ENCODE measurements around the gene CEP170B.
"Not testable (repeated sequence)": the region's sequence is repeated elsewhere in the genome, so short reads cannot be mapped to it uniquely, and the experiment has no call there.

The CEP170B gene

DNA sequence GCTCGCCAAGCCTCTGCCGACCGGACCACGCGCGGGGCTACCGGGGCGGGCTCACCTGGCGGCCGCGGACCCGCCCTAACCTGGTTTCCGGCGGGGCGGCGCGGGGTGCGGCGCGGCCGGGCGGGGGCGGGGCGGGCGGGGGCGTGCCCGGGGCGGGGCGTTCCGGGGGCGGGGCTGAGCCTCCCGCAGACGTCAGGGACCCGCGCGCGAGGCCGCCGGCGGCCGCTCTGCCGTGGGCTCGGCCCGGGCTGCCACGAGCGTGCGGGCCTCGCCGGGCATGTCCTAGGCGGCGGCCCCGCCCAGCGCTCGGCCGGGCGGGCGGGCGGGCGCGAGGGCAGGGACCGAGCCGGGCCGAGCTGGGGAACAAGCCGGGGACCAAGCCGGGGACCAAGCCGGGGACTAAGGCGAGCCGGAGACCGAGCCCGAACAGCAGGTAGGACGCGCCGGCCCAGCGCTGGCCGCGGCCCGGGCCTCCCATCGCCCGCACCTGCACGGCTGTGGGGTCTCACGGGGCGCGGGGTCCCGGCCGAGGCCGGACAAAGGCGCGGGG, at the start of gene CEP170B:
TSS of gene CEP170B (plus strand) at position 188 of the 550 bp plus-strand sequence. CDS start 3,183 bp downstream, outside the sequence.
- peak in 1 of 2 donors; percentile 20 for DNase-seq (ENCODE audit: low read depth in 2 of 2)

DNA sequence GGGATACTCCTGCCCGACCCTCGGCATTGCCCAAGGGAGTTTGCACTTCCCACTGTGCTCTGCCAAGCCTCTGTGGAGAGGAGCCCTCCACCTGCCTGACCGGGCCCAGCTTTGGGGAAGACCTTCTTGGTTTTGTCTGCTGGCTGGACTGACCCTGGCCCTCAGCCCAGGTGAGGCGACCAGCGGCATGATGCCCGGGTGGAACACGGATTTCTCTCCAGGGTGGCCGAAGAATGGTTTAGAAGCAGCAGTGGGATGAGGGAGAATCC, 48.5 kb upstream of the CEP170B start:
- no peak for DNase-seq (ENCODE audit: low read depth in 2 of 2)

DNA sequence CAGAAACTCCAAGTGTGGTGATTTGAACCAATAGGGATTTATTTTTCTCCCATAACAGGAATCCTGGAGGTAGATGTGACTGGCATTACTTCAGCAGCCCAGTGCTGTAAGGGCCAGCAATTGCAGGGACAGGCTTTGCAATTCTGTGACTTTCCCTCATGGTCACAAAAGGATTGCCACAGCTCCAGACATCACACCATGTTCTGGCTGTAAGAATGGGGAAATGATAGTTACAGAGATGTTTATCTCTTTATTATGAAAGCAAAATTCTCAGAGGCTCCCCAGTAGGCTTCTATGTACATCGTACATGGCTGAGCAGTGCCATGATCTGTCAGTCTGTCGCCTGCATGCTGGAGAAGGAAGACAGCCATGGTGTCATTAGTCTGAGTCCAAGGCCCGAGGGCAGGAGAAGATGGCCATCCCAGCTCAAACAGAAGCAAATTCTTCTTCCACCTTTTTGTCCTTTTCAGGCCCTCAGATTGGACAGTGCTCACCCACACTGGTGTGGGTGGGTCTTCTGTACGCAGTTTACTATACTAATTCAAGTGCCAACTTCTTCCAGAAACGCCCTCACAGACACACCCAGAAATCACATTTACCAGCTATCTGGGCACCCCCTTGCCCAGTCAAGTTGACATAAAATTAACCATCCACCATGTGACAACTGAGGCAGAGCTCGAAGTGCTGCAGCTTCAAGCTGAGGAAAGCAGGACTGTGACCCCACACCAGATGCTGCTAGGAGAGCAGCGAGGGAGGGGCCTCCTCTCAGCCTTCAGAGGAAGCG, 46.9 kb upstream of the CEP170B start:
- no peak for DNase-seq (ENCODE audit: low read depth in 2 of 2)

DNA sequence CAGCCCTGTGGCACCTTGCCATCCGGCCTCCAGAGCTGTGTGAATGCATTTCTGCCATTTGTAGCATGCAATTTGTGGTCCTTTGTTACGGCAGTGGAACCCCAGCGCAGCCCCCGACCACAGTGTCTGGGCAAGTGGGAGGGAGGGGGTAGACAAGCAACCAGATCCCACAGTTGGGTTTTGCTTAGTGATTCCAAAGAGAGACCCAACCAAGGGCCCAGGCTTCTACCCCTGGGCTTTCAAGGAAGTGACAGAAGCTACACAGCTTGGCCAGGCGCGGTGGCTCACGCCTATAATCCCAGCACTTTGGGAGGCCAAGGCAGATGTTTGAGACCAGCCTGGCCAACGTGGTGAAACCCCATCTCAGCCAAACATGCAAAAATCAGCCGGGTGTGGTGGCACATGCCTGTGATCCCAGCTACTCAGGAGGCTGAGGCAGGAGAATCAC, 46.3 kb upstream of the CEP170B start:
- no peak for DNase-seq (ENCODE audit: low read depth in 2 of 2)

DNA sequence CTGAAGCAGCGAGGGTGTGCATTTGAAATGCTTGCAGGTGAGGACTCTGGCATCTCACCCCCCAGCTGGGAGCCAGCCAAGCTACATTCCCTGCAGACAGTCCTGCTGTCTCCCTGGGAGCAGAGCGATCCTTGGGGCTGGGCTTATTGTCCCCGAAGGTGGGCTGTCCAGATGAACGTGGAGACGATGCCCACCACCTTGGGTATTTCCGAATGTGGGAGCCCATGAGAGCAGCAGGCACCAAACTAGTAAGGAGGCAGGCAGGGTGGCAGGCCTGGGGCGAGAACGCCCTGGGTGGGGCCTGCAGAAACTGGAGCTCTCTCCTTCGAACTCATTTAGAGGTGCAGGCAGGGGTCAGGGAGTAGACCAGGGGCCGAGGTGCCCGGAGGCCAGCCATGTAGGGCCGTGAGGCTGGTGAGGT, 45.7 kb upstream of the CEP170B start:
- DNase-seq (ENCODE audit: low read depth in 2 of 2) = no peak

DNA sequence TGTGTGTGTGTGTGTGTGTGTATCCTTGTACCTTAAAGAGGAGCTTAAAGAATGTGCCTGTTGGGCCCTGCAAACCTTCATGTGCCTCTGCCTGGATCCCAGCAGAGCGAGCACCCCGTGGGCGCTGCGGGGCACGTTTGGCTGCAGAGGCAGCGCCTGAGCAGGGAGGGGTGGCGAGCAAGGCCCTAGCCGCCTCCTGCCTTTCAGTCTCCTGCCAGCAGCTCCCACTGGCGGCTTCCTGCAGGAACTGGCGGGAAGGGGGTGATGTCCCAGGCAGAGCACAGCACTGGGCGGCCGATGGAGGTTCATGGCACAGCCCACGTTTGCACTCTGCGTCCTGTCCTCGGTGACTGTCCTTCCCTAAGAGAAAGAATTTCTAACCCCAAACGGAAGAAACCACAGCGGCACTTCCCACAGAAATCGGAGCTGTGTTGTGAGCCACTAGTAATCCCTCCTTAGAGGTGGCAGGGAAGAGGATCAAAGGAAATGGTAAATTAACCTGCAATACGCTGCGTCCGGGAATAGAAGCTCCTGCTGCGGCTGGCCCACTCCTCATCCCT, 44.3 kb upstream of the CEP170B start:
- DNase-seq (ENCODE audit: low read depth in 2 of 2) = no peak

DNA sequence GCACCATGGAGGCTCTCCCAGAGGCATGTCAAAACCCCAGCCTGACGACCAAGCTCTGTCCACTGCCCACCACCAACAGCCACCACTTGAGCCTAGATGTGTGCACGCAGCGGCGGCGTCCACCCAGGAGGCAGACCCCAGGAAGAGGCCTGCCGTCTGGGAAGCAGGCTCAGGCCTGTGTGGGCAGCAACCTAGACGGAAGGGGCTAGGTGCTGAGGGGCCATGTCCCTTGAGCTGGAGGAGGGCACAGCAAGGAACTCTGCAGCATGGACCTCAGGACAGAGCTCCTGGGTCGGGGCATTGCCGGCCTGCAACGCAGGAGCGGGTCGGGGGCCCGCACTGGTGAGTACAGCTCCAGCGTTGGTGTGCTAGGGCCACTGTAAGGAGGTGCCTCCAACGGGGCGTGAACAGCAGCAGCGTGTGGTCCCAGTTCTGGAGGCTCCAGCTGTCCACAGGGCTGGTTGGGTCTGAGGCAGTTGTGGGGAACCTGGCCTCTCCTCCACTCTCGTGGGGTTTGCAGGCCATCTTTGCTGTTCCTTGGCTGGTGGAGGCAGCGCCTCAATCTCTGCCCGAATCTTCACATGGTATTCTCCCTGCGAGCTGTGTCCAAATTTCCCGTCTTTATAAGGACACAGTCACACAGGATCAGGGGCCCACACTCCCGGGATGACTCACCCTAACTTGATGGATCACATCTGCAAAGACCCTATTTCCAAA, 43.7 kb upstream of the CEP170B start:
- DNase-seq (ENCODE audit: low read depth in 2 of 2) = no peak

DNA sequence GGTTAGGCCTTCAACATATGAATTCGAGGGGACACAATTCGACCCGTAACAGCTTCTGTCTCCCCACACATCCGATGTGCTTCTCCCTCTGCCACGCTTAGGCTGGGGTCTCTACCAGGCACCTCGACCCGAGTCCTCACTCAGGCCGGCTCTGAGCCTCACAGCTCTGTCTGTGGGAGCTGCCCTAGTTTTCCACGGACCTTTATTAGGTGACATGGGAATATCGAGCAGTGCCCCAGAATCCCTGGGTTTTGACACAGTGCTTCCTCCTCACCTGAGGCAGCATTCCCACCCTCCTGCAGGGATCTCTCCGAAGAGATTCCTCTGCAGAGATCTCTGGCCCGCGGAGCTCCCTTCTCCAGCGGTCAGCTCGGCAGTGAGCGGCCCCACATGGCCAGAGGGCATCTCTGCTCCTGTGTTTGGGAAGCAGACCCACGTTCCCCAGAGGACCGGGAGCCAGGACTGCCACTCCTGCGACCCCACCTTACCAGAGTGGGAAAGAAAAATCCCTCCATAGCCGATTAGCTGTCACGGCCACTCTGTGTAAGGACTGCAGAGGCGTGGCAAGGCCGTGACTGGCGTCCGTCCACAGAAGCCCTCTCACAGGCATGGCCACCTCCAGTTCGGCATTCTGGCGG, 43.0 kb upstream of the CEP170B start:
- DNase-seq (ENCODE audit: low read depth in 2 of 2) = no peak

DNA sequence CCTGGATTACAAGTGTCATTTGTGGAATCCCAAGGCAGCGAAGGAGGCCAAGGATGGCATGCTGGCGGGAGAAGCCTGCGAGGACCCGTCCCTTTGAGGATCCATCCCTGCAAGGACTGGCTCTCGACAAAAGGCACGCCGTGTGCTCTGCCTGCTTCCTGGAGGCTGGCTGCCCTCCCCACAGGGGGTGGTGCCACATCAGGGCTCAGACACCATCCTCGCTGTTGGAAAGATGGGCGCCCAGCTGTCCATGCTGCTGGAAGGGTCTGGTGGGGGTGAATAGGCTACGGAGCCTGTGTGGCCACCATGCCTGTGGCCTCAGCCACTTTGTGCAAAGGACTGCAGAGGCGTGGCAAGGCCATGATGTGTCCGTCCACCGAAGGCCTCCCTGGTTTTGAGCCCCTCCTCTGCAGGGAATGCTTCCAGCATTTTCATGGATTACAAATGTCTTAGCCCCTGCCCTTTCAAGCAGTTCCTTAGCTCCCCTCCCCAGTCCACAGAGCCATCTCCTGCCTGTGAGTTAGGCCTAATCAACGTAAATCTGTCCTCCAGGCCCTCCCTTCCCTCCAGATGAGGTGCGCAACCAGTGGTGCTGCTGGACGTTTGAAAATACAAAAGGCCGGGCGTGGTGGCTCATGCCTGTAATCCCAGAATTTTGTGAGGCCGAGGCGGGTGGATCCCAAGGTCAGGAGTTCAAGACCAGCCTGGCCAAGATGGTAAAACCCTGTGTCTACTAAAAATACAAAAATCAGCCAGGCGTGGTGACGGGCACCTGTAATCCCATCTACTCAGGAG, 42.0 kb upstream of the CEP170B start:
- no peak for DNase-seq (ENCODE audit: low read depth in 2 of 2)

DNA sequence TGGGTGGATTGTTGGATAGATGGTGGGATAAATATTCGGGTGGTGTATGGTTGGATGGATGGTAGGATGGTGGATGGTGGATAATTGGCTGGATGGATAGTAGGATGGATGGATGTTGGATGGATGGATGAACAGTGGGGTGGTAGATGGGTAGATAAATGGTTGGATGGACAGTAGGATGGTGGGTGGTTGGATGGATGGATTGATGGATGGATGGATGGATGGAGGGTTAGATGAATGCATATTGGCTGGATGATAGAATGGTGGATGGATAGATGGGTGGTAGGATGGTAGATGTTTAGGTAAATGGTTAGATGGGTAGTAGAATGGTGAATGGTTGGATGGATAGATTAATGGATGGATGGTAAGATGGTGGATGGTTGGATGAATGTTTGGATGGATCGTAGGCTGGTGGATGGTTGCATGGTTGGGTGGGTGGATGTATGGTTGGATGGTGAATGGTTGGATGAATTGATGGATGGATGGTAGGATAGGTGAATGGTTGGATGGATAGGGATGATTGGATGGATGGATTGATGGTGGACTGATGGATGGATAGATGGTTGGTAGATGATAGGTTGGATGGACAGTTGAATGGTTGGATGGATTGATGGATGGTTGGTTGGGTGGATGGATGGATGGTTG, 40.6 kb upstream of the CEP170B start:
- DNase-seq (ENCODE audit: low read depth in 2 of 2) = no peak

DNA sequence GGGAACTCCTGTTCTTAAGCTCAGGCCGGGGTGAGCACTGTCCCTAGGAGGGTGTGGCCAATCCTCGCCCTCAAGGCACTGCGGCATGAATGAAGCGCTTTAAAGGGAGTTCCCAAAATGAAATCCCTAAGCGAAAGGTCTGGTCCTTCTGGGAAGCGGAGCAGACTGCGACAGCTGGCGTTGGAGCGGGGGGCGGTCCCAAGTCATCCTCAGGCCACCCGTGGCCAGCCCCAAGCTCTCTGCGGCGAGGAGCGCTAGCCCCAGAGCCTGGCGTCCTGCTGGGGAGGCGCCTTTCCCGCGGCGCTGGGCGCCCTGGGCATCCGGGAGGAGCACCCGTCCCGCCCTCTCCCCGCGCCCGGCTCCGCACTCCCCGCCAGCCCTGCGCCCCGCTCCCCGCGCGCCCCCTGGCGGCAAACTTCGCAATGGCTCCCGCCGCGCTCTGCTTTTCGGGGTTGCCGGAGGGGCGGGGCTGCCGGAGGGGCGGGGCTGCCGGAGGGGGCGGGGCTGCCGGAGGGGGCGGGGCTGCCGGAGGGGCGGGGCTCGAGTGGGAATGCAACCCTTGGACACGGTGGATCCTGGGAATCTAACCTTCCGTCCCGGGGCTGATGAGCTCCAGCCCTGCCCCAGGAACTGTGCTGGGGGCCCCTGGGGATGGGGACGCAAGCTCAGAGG, 38.7 kb upstream of the CEP170B start:
- DNase-seq (ENCODE audit: low read depth in 2 of 2) = peak; percentile 80 to 87

DNA sequence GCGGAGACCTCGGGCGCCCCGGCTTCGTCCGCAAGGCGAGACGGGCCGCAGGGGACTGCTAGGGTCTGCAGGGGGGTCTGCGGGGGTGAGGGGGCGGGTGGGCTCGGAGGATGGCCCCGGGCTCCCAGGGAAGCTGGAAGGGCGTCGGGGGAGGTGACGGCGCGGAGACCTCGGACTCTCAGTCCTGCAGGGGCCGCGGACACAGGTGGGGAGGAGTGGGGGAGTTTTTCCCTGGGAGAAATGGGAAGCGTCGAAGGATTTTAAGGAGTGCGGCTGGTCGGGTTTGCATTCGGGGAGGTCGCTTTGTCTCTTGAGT, 38.2 kb upstream of the CEP170B start:
- DNase-seq (ENCODE audit: low read depth in 2 of 2) = no peak

DNA sequence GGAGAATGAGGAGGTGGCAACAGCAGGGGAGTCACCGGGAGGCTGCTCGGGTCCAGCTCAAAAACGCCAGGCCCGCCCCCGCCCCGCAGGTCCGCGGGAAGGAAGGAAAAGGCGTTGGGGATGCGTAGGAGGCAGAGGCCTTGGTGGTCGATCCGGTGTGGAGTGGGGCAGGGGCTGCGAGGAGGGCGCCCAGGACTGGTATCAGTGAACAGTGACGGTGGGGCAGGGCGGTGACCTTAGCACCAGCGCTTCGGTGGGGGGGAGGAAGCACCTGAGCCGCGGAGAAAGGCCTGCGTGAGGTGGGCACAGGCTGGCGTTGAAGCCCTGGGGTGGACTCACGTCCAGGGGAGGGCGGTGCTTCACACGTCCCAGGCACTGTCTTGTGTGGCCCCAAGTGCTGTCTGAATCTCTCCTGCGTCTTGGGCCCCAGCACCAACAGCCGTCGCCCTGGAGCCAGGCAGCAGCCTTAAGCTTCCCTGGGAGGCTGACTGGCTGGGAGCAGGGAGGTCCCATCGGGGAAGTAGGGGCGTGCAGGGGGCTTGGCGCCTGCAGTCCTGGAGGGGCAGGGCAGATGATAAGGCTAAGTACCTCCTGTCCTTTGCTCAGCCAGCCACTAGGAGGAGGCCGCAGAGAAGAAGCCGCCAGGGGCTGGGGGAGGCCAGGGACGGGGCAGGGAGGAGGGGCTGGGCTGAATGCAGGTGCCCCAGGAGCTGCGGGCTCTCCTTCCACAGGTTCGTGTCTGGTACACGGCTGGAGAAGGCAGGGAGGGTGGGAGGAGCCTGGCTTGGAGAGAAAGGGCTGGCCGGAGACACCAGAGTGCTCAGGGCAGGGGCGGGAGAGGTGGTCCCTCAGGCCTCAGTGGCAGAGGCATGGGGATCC, 37.7 kb upstream of the CEP170B start:
- DNase-seq (ENCODE audit: low read depth in 2 of 2) = peak; percentile 24

DNA sequence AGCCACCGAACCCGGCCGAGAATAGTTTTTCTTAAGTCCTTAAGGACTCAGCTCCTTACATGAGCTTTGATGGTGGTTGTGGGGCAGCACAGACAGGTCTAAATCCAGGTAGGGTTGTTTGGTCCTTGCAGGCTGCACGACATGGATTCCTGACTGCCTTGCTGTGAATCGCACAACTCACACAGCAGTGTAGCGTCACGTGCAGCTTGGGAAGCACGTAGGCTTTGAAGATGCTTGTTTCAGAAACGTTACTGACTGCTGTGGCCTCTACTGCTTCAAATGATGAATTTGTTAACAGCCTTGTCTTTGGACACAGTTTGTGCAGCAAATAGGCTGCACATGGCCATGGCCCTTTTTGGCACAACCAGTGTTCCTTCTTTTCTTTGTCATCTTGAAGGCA, 34.3 kb upstream of the CEP170B start:
- no peak for DNase-seq (ENCODE audit: low read depth in 2 of 2)

DNA sequence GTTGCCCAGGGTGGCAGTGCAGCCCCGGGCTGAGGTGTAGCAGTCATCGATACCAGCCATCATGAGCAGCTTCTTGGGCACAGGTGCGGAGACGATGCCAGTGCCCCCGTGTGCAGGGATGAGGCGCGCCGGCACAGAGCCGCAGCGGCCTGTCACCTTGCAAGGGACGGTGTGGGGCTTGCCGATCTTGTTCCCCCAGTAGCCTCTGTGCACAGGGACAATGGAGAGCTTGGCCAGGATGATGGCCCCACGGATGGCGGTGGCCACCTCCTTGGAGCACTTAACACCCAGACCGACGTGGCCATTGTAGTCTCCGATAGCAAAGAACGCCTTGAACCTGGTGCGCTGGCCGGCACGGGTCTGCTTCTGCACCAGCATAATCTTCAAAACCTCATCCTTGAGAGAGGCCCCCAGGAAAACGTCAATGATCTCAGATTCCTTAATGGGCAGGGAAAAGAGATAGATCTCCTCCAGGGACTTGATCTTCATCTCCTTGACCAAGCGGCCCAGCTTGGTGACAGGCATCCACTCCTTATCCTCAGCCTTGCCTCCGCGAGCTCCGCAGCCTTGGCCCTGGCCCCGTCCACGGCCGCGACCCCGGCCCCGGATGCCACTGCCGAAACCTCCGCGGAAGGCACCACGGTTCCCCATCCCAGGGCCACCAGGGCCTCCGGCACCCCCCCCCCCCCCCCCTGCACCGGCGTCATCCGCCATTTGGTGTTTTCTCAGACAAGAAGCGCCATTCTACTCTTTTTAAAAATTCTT, 28.7 kb upstream of the CEP170B start:
- DNase-seq (ENCODE audit: low read depth in 2 of 2) = not testable (repeated sequence)

DNA sequence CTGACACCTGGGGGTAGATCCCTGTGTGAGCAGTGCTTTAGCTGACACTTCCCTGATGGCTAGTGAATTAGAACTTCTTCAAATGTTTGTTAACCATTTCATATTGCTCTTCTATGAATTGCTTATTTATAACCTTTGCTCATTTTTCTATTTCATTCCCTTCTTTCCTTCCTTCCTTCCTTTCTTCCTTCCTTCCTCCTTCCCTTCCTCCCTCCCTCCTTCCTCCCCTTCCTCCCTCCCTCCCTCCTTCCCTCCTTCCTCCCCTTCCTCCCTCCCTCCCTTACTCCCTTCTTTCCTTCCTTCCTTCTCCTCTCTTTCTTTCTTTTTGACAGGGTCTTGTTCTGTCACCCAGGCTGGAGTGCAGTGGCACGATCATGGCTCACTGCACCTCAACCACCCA, 23.3 kb upstream of the CEP170B start:
- no peak for DNase-seq (ENCODE audit: low read depth in 2 of 2)

DNA sequence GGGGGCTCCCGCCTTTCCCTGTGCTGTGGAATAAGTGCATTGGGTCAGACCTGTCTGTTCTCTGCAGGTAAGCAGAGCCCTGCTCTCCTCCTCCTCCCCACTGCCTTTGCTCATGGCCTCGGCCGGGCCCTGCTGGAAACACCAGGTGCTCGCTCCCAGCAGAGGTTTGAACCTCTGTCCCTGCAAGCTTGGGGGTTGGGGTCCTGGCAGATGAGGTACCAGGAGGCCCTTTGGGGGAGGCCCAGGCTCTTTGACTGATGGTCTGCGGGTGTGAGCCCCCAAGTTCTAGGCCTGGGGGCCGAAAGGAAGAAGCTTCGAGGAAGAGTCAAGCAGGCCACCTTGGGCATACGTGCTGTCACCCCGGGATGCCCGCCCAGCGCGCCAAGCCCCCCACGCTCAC, 22.1 kb upstream of the CEP170B start:
- no peak for DNase-seq (ENCODE audit: low read depth in 2 of 2)

DNA sequence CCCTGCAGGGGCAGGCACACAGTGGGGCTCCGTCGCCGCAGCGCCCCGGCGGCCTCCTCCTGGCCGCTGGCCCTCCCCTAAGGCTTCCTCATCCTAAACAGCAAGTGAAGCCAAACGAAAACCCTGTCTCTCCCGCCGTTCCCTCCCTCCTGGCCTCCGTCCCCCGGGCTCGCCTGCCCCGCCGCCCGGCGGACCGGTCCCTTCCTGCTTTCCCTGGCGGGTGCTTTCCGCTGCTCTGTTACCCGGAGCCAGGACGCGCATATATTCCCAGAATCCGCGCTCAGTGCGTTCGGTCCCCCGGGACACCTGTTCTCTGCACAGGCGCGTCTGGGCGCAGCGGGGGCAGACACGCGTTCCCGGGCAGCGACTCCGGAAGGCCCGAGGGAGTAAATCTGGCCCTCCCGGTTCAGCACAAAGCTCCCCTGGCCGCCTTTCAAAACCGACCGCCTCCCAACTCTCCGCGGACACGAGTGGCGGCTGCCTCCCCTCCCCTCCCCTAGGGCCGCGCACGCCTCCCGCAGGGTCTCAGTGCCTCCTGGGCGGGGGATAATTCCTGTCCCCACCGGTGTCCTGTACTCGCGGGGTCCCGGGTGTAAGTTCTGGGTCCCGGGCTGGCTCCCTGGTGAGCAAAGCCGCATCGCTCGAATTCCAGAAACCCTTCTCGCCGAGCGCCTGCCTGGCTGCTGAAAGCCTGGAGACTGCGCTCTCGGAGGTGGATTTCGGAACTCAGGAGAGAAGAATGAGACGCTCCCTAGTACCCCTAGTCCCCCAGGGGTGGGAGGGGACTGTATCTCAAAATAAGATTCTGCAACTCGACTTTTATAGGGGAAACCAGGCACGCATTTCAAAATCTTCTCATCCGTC, 21.4 kb upstream of the CEP170B start:
- DNase-seq (ENCODE audit: low read depth in 2 of 2) = no peak
